B cell (primary cell): ENCODE measurements around the gene CHRM4. TPM values are rescaled to one million over a fixed set of nuclear protein-coding genes. Genes with fewer than 3 reads are reported as not detected.

Experiments used
- ATAC-seq: fragments of 200-7000 bp; cut with Tn5 transposase; one replicate; pipeline ENCODE4 v1.10.0; 2021; ENCODE audit warnings: low read depth, mild to moderate bottlenecking, moderate number of reproducible peaks, moderate library complexity
- CTCF ChIA-PET: fragments of 350-600 bp; sonication (Branson Sonifier 250); formaldehyde crosslinking; loops from one replicate; lab custom pipeline; 2021; ENCODE audit warnings: antibody characterized with exemption, inconsistent platforms; lab: Charles Lee
- POLR2A ChIA-PET: fragments of 350-600 bp; sonication (Branson Sonifier 250); formaldehyde crosslinking; loops from one replicate; lab custom pipeline; 2021; ENCODE audit warnings: antibody characterized with exemption; lab: Charles Lee
- DNase-seq: peaks from one replicate; pipeline ENCODE4 v3.0.0; 2013
- H2AFZ ChIP-seq: 2 replicates; pipeline ENCODE4 v1.6.1; 2012; ENCODE audit warnings: mild to moderate bottlenecking, low read depth, low read length; ENCODE audit not compliant: insufficient read depth, poor library complexity, severe bottlenecking
- H3K27ac ChIP-seq, 2 donors: 1 replicate in 1 of 2; 2 replicates in 1 of 2; pipeline ENCODE4 v1.5.1; 2012 to 2013; ENCODE audit warnings: low read length in 2 of 2, mild to moderate bottlenecking in 2 of 2, moderate library complexity in 1 of 2
- H3K27me3 ChIP-seq, 4 experiments: fragments of 200-600 bp in 1 of 4; sonication (generic) in 1 of 4; replicated peaks in 1 of 4; 1 replicate in 2 of 4; 2 replicates in 2 of 4; pipeline versions ENCODE4 v1.6.1 to v1.7.0; 2013 to 2016; ENCODE audit warnings: low read length in 3 of 4, mild to moderate bottlenecking in 2 of 4, mixed read lengths in 1 of 4, moderate library complexity in 1 of 4; ENCODE audit not compliant: insufficient read depth in 4 of 4, control insufficient read depth in 3 of 4; ENCODE audit errors: control extremely low read depth in 1 of 4
- H3K36me3 ChIP-seq, 2 experiments: replicated peaks in 1 of 2; 1 replicate in 1 of 2; 2 replicates in 1 of 2; pipeline versions ENCODE4 v1.6.1 to v1.7.1; 2013; ENCODE audit warnings: low read length in 1 of 2; ENCODE audit not compliant: insufficient read depth in 2 of 2, control insufficient read depth in 1 of 2; ENCODE audit errors: control extremely low read depth in 1 of 2, extremely low read depth in 1 of 2
- H3K4me1 ChIP-seq, 2 donors: fragments of 200-600 bp in 1 of 2; sonication (generic) in 1 of 2; 1 replicate in 1 of 2; 2 replicates in 1 of 2; pipeline versions ENCODE4 v1.5.1 to v1.6.1; 2013 to 2017; ENCODE audit warnings: low read length in 2 of 2; ENCODE audit not compliant: control insufficient read depth in 2 of 2, insufficient read depth in 2 of 2
- H3K4me2 ChIP-seq: replicated peaks from 2 replicates; pipeline ENCODE3; 2012; ENCODE audit warnings: mild to moderate bottlenecking, low read depth, low read length; ENCODE audit not compliant: poor library complexity, severe bottlenecking
- H3K4me3 ChIP-seq, 5 experiments: fragments of 200-600 bp in 1 of 5; sonication (generic) in 1 of 5; 1 replicate in 3 of 5; 2 replicates in 2 of 5; pipeline versions ENCODE4 v1.5.1 to v1.7.0; 2011 to 2016; ENCODE audit warnings: low read length in 4 of 5, mild to moderate bottlenecking in 4 of 5, low read depth in 2 of 5, control low read depth in 1 of 5, moderate library complexity in 1 of 5; ENCODE audit not compliant: insufficient read depth in 1 of 5; ENCODE audit errors: control extremely low read depth in 1 of 5, extremely low read depth in 1 of 5
- H3K79me2 ChIP-seq: fragments of 200-600 bp; sonication (generic); one replicate; pipeline ENCODE4 v1.6.0; 2016; ENCODE audit warnings: low read length; ENCODE audit not compliant: control insufficient read depth, insufficient read depth
- H3K9ac ChIP-seq: fragments of 200-600 bp; sonication (generic); 2 replicates; pipeline ENCODE4 v1.6.1; 2017; ENCODE audit warnings: mild to moderate bottlenecking, low read length, moderate library complexity
- H3K9me3 ChIP-seq, 3 donors: one replicate each; pipeline versions ENCODE4 v1.6.1 to v1.7.1; 2013; ENCODE audit warnings: low read length in 2 of 3; ENCODE audit not compliant: control insufficient read depth in 2 of 3, insufficient read depth in 1 of 3; ENCODE audit errors: control extremely low read depth in 1 of 3
- H4K20me1 ChIP-seq: 2 replicates; pipeline ENCODE4 v1.6.0; 2012; ENCODE audit warnings: mild to moderate bottlenecking, low read length; ENCODE audit not compliant: insufficient read depth, control insufficient read depth, poor library complexity, severe bottlenecking
- H3K27ac Mint-ChIP-seq: one replicate; pipeline ENCODE4 v1.8.0; 2021; ENCODE audit warnings: mixed read lengths
- H3K27me3 Mint-ChIP-seq: one replicate; pipeline ENCODE4 v1.8.0; 2021; ENCODE audit warnings: mixed read lengths
- H3K4me1 Mint-ChIP-seq: one replicate; pipeline ENCODE4 v1.8.0; 2021; ENCODE audit warnings: mixed read lengths
- H3K4me3 Mint-ChIP-seq: one replicate; pipeline ENCODE4 v1.8.0; 2021; ENCODE audit warnings: mixed read lengths
- H3K9me3 Mint-ChIP-seq: one replicate; pipeline ENCODE4 v1.8.0; 2022; ENCODE audit warnings: mixed read lengths; ENCODE audit not compliant: insufficient read depth
- CTCF ChIP-seq: fragments of 200-600 bp; IDR thresholded peaks from one replicate; pipeline ENCODE4 v1.8.0; 2022; ENCODE audit warnings: antibody characterized with exemption, mild to moderate bottlenecking
- EZH2 ChIP-seq: IDR thresholded peaks from 2 replicates; pipeline ENCODE4 v1.6.1; 2012; ENCODE audit warnings: borderline replicate concordance, low read depth, mild to moderate bottlenecking, moderate library complexity, low read length; ENCODE audit not compliant: insufficient read depth, poor library complexity, severe bottlenecking
- WGBS: methylation state at CpG from one replicate; pipeline ENCODE4 v1.1.5; 2013; ENCODE audit warnings: missing lambda C conversion rate; ENCODE audit not compliant: insufficient coverage; 5-methylcytosine and 5-hydroxymethylcytosine counted together
- intact Hi-C: fragments of 100-400 bp; cut with micrococcal nuclease; formaldehyde crosslinking; loops from one replicate; pipeline ENCODE4 v1.10.0; 2022
- polyA plus RNA-seq: library from polyadenylated mRNA; depleted of rRNA; stranded (reverse); fragments of >200 nt; gene quantifications from 2 replicates; pipeline ENCODE4 v1.2.3, GENCODE V29; 2012
- total RNA-seq, 2 donors: library from RNA; stranded (reverse); fragments of 120-200 nt in 1 of 2; gene quantifications; 1 replicate in 1 of 2; 2 replicates in 1 of 2; pipeline versions ENCODE4 v1.2.3 to v1.2.4, GENCODE V29; 2013 to 2022

The CHRM4 gene
- total and polyA plus RNA-seq, 2 donors (not counting 1 experiment from before 2014, with no cell fraction given) = 0.49 to 1.4 TPM

GRCh38 chr11:46389450-46390330 lies 1.9 kb downstream of the CHRM4 start:
- peaks cover 21% of the 10 kb centered on the region for H4K20me1 ChIP-seq
- peak overlapping the region in 3 of 5 experiments; percentile 0 to 40 (median 25) for H3K4me3 ChIP-seq
- H3K79me2 ChIP-seq = no peaks in the 10 kb centered on the region
- peaks cover 56% of the 10 kb centered on the region for H3K27me3 Mint-ChIP-seq
- no peak overlapping the region for H3K27ac ChIP-seq
- no peaks in the 10 kb centered on the region for H3K9me3 Mint-ChIP-seq
- H3K27me3 ChIP-seq = peaks cover 0 to 77% (median 41%) of the 10 kb centered on the region in 4 experiments
- peak overlapping the region; percentile 50 for H3K9ac ChIP-seq
- peak overlapping the region; percentile 37 for H3K27ac Mint-ChIP-seq
- H2AFZ ChIP-seq = peak overlapping the region; percentile 45
- intact Hi-C loops = loop anchor here (2.0 kb wide), 1 partner anchor 149 kb away; no protein-coding TSS in a partner anchor
- POLR2A ChIA-PET = no interaction called here
- peaks cover 0 to 33% (median 0%) of the 10 kb centered on the region in 3 donors for H3K9me3 ChIP-seq
- peak overlapping the region; percentile 54 for H3K4me3 Mint-ChIP-seq
- peaks cover 19% of the 10 kb centered on the region for H3K4me1 Mint-ChIP-seq
- CTCF ChIA-PET = interaction anchor here (0.6 to 2.3 kb wide), 6 partner anchors 12 to 1268 kb away, joined by 3 to 10 read pairs (median 4); partner anchors contain the start of gene ATG13
- H3K36me3 ChIP-seq = no peaks in the 10 kb centered on the region
- DNase-seq (peak; percentile 59), ATAC-seq (peak; percentile 35)
- 4% methylated on average over 80 of the region's 80 CpGs for WGBS
- H3K4me1 ChIP-seq = peaks cover 28 to 43% of the 10 kb centered on the region in 2 donors
- H3K4me2 ChIP-seq = peak overlapping the region; percentile 81
- TF ChIP-seq CTCF (peak; percentile 62), EZH2 (no peak)
